Adrenal gland (tissue), 5 donors: ENCODE data around the gene FEM1B.

Experiments used
- CTCF ChIP-seq, 6 experiments: fragments of 450-650 bp in 4 of 6; fragments of 200-600 bp in 2 of 6; sonication (generic) in 1 of 6; IDR thresholded peaks; 1 replicate in 5 of 6; 2 replicates in 1 of 6; pipeline versions ENCODE4 v1.5.1 to v1.8.0; 2016 to 2021; ENCODE audit warnings: antibody characterized with exemption in 6 of 6, mild to moderate bottlenecking in 2 of 6, moderate library complexity in 1 of 6
- POLR2A ChIP-seq, 2 donors: fragments of 450-650 bp; IDR thresholded peaks; one replicate each; pipeline ENCODE4 v1.6.1; 2017; ENCODE audit warnings: antibody characterized with exemption in 2 of 2, mild to moderate bottlenecking in 2 of 2, moderate library complexity in 1 of 2
- donor health status: DM: no; HTN: no; CAD: no.

DNA sequence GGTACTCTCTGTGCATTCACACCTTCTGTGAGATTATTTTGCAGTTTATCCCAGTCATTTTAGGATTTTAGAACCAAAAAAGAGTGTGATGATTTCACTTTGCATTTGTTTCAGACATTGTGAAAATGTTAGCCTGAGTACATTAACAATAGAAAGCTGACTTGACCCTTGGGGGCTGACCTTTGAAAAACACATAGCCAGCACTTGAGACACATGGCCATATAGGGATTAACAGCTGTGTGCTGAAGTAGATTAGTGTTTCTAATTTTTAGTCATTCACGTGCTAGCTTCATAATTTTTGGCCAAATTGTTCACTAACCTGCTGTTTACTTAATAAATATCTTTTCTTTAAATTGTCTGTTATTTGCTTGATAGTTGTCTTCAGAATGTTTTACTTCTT lies 3.5 kb downstream of the FEM1B start:
- TF ChIP-seq CTCF (IDR thresholded peaks at IDR 0.05) (no peak), POLR2A (IDR thresholded peaks at IDR 0.05) (no peak)
